GM12872 (cell line): ENCODE results near the gene PPP4R3A.
A peak's percentile ranks its signal among the peaks of the same experiment; 100 is the strongest.

Experiments
- CTCF ChIP-seq: IDR thresholded peaks from 3 replicates; pipeline ENCODE4 v1.5.1; 2011; ENCODE audit warnings: low read depth, mild to moderate bottlenecking, low read length, moderate library complexity; ENCODE audit not compliant: insufficient read depth

PPP4R3A gene

GRCh38 chr14:91424813-91425530, 85.1 kb downstream of the PPP4R3A start:
- TF ChIP-seq CTCF, result no peak

DNA sequence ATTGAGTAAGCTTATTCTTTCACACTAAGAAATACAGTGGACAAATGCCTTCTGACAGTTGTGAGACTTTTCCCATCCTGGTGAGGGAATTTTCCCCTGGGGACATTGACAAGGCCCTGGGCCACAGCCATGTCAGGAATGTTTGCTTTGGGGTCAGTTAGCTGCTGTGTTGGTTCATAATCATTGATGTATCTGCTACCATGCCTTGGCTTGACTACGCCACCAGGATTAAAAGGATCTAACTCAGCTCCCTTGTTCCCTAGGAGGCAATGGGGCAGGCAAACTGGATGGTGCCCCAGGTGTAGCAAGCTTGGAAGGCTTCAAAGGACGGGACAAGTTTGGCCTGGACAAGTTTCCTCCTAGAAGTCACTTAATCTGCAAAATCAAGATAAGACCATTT, 89.4 kb downstream of the PPP4R3A start:
- no peak for TF ChIP-seq CTCF

- no peak for TF ChIP-seq CTCF
These were observed 90.7 kb downstream of the PPP4R3A start for GRCh38 chr14:91419451-91419850.

DNA sequence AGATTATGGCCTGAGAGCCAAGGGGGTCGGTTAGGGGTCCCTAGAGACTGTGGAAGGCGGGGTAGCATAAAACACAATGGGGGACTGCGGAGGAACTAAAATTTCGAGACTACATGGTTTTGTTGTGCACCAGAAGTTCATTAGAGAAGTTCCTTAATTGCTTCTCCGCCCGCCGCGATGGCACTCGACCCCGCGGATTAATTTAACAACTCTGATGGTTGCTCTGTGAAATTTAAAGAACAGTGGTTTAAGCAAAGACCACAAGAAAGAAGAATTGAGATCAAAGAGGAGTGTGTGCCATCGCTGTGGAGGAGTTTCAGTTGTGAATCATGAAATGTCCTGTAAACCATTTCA, 91.1 kb downstream of the PPP4R3A start:
- TF ChIP-seq CTCF, result no peak

GRCh38 chr14:91418387-91419043, 91.6 kb downstream of the PPP4R3A start:
- TF ChIP-seq CTCF, result peak; percentile 95

DNA sequence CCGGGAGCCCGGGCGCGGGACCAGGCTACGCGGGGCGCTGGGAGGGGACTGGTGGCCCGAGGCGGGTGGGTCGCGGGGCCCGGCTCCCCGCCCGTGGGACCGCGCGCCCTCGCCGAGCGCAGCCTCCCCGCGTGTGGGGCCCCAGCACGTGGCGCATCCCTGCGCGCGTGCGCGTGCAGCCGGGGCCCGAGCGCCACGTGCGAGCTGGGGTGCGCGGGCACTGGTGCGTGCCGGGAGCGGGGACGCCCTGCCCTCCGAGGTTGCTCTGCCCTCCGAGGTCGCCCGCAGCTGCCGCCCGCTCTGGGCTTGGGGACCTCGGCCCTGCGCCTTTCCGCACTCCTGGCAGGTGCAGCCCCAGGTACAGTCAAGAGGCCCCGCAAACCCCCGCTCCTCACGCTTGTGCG, 92.1 kb downstream of the PPP4R3A start:
- peak; percentile 1; the same call in 1 of the 3 replicates for TF ChIP-seq CTCF

- no peak for TF ChIP-seq CTCF
These were observed 92.8 kb downstream of the PPP4R3A start, which contains the start of gene CCDC88C for GRCh38 chr14:91417120-91417982. Gene CCDC88C (minus strand): TSS chr14:91417820. CDS start chr14:91417690, 130 bp downstream.
